Left ventricle myocardium superior (tissue), 1 donor: ENCODE measurements around the gene RAB40A. TPM values are rescaled to one million over a fixed set of nuclear protein-coding genes. Genes with fewer than 3 reads are reported as not detected.
A peak's percentile ranks its signal among the peaks of the same experiment; 100 is the strongest.

Experiments used
- ATAC-seq: fragments of 200-7000 bp; cut with Tn5 transposase; one replicate; pipeline ENCODE4 v1.9.1; 2020; ENCODE audit warnings: mild to moderate bottlenecking, moderate library complexity
- DNase-seq: peaks from one replicate; pipeline ENCODE4 v3.0.0-alpha.2; 2020
- intact Hi-C: fragments of 100-400 bp; cut with micrococcal nuclease; formaldehyde crosslinking; loops from one replicate; pipeline ENCODE4 v1.11.0; 2022
- long read RNA-seq: library from polyadenylated mRNA; unstranded; transcript quantifications from one replicate; pipeline ENCODE4 v2.0.0, GENCODE V29; 2021
- total RNA-seq: library from RNA; stranded (reverse); fragmentation: NEBNext Ultra II Directional; extraction: Animal tissue kit (Norgen Biotek cat#: 25700); gene quantifications from one replicate; pipeline ENCODE4 v1.2.1, GENCODE V29; 2021
- donor health status: DM: no; HTN: yes; CAD: no; lungs with severe emphysema.

The RAB40A gene
- total RNA-seq = 0.10 TPM
- long read RNA-seq = 0 reads

GRCh38 chrX:103519389-103519788 is at the start of gene RAB40A:
Gene RAB40A (minus strand): TSS chrX:103519489. CDS start chrX:103500756, 18,733 bp downstream.
- DNase-seq (no peak), ATAC-seq (no peak)
- intact Hi-C loops = no loop called here

GRCh38 chrX:103565752-103566151 is 46.5 kb upstream of the RAB40A start:
- DNase-seq (no peak), ATAC-seq (peak; percentile 38)
- intact Hi-C loops = no loop called here

- DNase-seq (no peak), ATAC-seq (no peak)
- intact Hi-C loops = no loop called here
Observed at GRCh38 chrX:103565197-103565596, 45.9 kb upstream of the RAB40A start.

GRCh38 chrX:103562801-103563200 is 43.5 kb upstream of the RAB40A start:
- no peak for ATAC-seq
- intact Hi-C loops = no loop called here
- DNase-seq = no peak

GRCh38 chrX:103560256-103560655 is 41.0 kb upstream of the RAB40A start:
- DNase-seq (no peak), ATAC-seq (no peak)
- intact Hi-C loops = no loop called here

GRCh38 chrX:103556963-103557612 is 37.8 kb upstream of the RAB40A start:
- intact Hi-C loops = no loop called here
- no peak for ATAC-seq
- no peak for DNase-seq

GRCh38 chrX:103554687-103555424 is 35.6 kb upstream of the RAB40A start:
- DNase-seq (peak; percentile 32), ATAC-seq (no peak)
- intact Hi-C loops = no loop called here

GRCh38 chrX:103552236-103552635 is 32.9 kb upstream of the RAB40A start:
- DNase-seq (no peak), ATAC-seq (no peak)
- intact Hi-C loops = no loop called here

- intact Hi-C loops = no loop called here
- DNase-seq (no peak), ATAC-seq (no peak)
Observed at GRCh38 chrX:103550415-103551051, 31.2 kb upstream of the RAB40A start.

GRCh38 chrX:103549916-103550315 is 30.6 kb upstream of the RAB40A start:
- DNase-seq (no peak), ATAC-seq (no peak)
- intact Hi-C loops = no loop called here

- ATAC-seq = no peak
- intact Hi-C loops = no loop called here
- DNase-seq = no peak
Observed at GRCh38 chrX:103540145-103540544, 20.9 kb upstream of the RAB40A start.

- DNase-seq (no peak), ATAC-seq (no peak)
- intact Hi-C loops = loop anchor here (5.0 kb wide), 1 partner anchor 278 kb away; no protein-coding TSS in a partner anchor
Observed at GRCh38 chrX:103539695-103540094, 20.4 kb upstream of the RAB40A start.

- DNase-seq (no peak), ATAC-seq (no peak)
- intact Hi-C loops = loop anchor here (5.0 kb wide), 1 partner anchor 279 kb away; no protein-coding TSS in a partner anchor
Observed at GRCh38 chrX:103538728-103539127, 19.4 kb upstream of the RAB40A start.

- intact Hi-C loops = loop anchor here (5.0 kb wide), 1 partner anchor 279 kb away; no protein-coding TSS in a partner anchor
- no peak for ATAC-seq
- DNase-seq = no peak
Observed at GRCh38 chrX:103537871-103538387, 18.6 kb upstream of the RAB40A start.

GRCh38 chrX:103536732-103537131 is 17.4 kb upstream of the RAB40A start:
- ATAC-seq (no peak), DNase-seq (no peak)
- intact Hi-C loops = loop anchor here (5.0 kb wide), 1 partner anchor 281 kb away; no protein-coding TSS in a partner anchor

- ATAC-seq (no peak), DNase-seq (no peak)
- intact Hi-C loops = loop anchor here (5.0 kb wide), 1 partner anchor 281 kb away; no protein-coding TSS in a partner anchor
Observed at GRCh38 chrX:103536071-103536470, 16.8 kb upstream of the RAB40A start.

GRCh38 chrX:103535206-103535605 is 15.9 kb upstream of the RAB40A start:
- DNase-seq (no peak), ATAC-seq (no peak)
- intact Hi-C loops = loop anchor here (5.0 kb wide), 1 partner anchor 282 kb away; no protein-coding TSS in a partner anchor

GRCh38 chrX:103533511-103534216 is 14.4 kb upstream of the RAB40A start:
- DNase-seq = peak; percentile 80
- intact Hi-C loops = no loop called here
- peak; percentile 76 for ATAC-seq

- ATAC-seq = no peak
- no peak for DNase-seq
- intact Hi-C loops = no loop called here
Observed at GRCh38 chrX:103531002-103531401, 11.7 kb upstream of the RAB40A start.
